ENCODE results near the gene RETREG1.
"Not testable (repeated sequence)": the region's sequence is repeated elsewhere in the genome, so short reads cannot be mapped to it uniquely, and the experiment has no call there.

Gene RETREG1

GRCh38 chr5:16483361-16483760 is 133.4 kb downstream of the RETREG1 start:
- DNase-seq = no peak

DNA sequence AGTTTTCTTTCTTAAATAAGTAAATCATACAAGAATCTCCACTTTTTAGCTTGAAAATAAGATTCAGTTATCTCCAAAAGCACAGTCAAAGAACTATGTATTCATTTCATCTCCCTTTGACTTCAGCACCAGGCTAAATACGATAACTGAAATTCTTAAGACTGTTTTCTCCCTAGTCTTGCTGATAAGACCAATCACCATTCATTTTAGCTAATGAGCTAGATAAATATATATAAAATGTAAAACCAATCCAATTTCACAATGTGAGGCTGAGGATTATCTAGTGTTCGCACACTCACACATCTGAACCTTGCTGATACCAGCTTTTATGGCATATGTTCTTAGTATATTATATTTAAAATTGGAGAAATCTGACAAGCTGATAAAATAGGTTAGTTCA is 133.9 kb downstream of the RETREG1 start:
- no peak for DNase-seq

DNA sequence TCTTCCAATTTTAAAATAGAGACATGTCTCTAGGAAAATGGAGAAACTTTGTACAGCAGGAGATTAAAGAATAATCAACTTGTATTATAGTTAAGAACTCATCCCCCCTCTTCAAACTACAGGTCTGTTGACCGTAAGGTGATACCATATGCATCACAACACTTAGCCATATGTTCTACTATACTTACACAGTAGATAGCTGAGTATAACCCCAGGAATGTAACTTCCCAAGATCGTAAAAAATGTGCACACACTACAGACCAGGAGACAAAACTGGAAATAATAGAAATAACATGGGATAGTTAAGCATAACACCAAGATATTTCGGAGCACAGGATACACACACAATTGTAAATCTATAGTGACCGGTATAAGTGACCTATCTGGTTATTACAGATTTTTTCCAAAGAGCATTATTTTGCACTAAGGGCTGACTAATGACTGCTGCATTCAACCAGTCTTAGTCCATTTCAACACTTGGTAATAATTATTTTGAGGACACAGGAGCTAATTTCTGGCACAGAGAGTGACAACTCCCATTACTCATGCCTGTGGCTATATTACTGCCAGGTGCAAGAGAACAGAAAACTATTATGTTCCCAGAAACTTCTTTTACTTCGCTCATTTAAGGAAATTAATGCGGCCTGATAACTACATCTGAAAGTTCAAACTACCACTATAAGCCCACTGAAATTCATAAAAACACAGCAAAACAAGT is 135.8 kb downstream of the RETREG1 start:
- no peak for DNase-seq

DNA sequence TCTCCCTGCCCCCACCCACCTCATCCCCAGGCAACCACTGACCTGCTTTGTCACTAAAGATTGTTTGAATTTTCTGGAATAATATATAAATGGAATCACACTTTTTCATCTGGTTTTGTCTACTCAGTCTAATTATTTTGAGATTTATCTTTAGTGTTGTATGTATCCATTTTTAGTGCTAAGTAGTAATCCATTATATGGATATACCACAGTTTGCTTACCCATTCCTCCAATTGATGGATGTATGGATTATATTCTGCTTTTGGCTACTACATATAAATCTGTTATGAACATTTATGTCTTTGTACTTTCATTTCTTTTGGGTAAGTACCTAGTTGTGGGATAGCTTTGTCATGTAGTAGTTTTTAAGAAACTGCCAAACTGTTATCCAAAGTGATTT is 136.7 kb downstream of the RETREG1 start:
- no peak for DNase-seq

DNA sequence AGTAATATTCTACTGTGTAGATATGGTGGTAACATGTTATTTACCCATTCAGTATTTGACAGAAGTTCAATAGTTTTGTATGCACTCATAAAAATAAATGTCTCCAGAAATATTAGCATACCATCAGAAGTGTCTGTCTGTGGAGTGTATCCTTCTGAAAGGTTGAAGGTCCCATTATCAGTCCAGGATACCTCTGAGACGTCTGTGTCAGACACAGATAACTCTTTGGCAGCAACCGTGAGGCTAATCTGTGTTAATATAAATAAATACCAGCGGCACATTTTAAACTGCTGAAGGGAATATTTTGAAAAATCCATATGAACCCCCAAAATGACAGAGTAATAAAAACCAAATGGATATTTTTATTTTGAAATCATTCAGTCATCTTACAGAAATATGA is 139.3 kb downstream of the RETREG1 start:
- no peak for DNase-seq

DNA sequence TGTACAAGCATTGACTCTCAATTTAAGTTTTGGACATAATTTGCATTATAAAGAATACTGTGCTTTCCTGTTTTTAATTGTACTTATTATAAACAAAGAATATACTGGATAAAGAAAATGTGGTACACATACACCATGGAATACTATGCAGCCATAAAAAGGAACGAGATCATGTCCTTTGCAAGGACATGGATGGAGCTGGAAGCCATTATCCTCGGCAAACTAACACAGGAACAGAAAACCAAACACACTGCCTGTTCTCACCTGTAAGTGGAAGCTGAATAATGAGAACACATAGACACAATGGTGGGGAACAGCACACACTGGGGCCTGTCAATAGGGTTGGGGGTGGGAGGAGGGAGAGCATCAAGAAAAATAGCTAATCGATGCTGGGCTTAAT is 140.4 kb downstream of the RETREG1 start:
- DNase-seq = not testable (repeated sequence)

DNA sequence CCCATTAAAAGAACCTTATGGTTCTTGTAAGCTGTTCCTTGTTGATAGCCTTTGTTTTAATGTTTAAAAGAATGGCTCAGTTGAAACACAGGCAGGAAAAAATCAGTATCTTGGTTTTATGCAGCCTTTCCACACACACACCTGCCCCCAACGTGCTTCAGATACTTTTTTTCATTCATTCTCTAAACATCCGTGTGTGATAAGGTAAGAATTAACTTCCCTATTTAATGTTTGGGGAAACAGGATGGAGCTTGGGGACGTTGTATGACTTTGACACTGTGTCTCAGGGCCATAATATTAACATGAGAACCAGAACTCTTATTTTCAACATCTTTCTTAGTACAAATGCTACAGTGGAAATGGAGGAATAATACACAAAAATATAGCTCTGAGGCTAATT is 145.4 kb downstream of the RETREG1 start:
- DNase-seq = no peak

- no peak for DNase-seq
Measured at GRCh38 chr5:16467363-16468219, 149.2 kb downstream of the RETREG1 start.

DNA sequence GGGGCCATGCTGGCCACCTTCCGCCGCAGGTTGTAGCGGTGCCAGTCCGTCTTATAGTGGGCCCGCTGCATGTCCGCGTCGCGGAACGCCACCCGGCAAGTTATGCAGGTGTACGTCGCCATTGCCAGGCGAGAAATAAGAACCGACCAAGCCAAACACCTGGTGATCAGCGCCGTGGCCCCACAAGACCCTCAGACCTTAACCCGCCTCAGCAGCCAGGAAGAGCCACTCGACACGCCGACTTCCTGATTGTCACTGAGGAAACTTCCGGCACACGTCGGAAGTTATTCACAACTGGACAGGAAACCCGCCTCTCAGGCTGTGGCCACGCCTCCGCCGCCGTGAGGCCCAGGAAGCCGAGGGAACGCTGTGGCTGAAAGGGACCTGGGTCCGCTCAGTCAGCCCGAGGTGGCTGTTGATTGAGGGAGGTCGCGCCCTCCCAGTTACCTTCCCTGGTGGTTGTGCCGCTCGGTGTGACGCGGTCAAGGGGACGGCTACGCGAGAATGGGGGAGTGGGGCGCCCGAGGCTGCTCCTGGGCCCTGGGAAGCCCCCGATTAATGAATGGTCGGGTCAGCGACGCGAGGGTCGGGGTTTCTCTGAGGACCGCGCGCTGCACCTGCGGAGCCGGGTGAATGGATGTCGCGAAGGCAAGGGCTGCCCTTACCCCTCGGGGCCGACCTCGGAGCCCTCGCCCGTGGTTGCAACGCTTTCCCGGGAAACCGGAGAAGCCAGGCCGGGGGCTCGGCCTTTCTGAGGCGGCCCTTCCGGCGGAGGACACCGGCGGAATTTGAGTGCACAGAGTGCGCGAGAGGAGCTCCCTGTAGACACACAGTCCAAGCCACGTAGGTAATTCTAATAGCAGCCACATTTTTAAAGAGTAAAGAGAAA is 151.0 kb downstream of the RETREG1 start, which contains the start of gene ZNF622:
ZNF622 (minus strand) TSS at position 257 of the 889 bp plus-strand sequence; CDS start at position 122, 135 bp downstream.
- DNase-seq = peak; percentile 91

DNA sequence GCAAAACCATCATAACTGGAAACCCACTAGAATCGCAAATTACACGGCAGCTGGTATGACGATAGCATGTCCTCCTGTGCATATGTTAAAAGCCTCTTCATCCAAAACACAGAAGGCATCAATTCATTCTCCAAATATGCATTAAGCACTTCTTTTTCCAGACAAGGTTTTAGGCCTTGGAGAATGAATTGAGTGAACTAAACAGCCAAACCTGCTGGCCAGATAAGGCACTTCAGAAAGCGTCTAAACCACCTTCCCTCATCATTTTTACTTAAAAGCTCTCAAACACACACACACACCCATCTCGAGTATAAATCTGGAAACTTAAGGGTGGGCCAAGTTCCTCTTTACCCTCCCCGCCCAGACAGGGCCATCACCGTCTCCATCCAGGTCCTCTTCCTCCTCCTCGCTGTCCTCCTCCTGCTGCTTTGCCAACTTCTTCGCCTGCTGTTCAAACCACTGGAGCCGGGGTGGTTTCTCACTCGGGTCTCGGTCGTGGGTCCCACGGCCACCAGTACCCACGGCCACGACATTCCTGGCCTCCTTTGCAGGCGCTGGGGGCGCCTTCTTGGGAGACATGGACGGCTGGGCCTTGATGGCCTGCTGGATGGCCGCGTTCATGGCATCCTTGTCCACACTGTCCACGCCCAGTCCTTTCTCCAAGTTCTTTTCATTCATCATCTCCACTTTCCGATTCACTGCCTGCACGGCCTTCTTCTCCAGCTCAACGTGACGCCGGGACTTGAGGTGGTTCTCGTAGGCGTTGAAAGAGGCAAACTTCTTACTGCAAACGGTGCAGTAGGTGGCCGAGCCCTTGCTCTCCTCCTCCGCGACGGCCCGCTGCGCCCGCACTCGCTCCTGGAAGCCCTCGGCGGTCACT is 151.9 kb downstream of the RETREG1 start:
- DNase-seq = no peak

DNA sequence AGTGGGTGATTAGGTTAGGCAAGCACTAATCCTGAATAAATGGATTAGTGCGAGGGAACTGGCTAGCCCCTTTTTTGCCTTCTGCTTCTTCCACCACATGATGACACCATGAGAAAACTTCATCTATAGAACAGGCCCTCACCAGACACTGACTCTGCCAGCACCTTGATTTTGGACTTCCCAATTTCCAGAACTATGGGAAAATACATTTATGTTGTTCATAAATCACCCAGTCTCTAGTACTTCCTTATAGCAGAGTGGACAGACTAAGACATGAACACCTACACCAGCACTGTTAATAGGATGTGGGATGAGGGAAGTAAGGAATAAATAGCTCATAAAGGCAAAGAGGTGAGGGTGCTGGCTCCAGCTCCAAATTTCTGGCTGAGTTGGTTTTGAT is 152.6 kb downstream of the RETREG1 start:
- DNase-seq = no peak

- DNase-seq = no peak
Measured at GRCh38 chr5:16461782-16462181, 155.0 kb downstream of the RETREG1 start.

- DNase-seq = no peak
Measured at GRCh38 chr5:16461026-16461425, 155.8 kb downstream of the RETREG1 start.

DNA sequence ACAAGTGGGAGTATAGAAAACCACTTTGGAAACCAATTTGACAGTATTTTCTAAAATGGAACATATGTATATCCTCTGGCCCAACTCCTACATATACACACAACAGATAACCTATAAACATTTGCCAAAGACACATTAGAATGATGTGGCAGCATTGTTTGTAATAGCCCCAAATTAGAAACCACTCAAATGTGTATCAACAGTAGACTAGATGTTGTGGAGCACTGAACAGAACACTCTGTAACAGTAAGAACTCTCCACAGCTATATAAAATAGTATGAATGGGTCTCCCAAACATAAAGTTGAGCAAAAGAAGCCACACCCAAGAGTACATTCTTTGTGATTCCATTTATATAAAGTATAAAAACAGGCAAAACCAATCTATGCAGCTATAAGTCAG is 157.3 kb downstream of the RETREG1 start:
- DNase-seq = no peak

DNA sequence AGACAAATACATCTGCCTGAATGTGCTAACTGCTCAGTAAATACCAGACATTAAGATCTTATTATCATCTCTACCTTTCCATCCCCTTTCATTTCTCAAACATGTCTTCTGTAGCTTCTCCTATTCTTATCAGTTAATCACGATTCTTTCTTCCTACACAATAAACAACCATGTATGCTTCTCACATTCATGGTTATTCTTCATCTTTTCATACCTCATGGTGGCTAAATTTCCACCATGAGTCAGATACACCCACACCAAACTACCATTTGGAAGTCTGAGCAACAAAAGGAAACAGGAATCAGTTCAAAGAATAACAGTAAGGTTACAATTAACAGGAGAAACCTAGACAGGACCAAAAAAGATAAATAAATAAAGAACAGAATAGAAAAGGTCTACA is 158.9 kb downstream of the RETREG1 start:
- no peak for DNase-seq

DNA sequence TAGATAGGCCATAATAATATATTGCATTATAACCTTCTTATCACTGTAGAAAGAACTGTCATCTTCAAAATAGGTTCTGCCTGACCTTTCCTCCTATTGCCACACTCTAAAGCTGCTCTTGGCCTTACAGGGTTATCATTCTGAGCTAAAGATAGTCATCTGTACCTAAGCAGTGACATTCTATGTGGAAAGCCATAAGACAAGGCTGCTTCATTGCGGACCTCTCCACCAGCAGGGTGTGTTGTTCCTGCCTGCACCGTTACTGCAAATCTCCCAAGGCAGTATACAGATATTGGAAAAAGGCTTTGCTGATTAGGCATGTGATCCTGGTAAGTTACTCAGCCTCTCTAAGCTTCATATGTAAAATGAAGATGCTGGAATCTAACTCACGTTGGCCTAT is 159.3 kb downstream of the RETREG1 start:
- no peak for DNase-seq

- no peak for DNase-seq
Measured at GRCh38 chr5:16456103-16456832, 160.5 kb downstream of the RETREG1 start.

GRCh38 chr5:16455668-16456067 is 161.1 kb downstream of the RETREG1 start:
- DNase-seq = no peak

DNA sequence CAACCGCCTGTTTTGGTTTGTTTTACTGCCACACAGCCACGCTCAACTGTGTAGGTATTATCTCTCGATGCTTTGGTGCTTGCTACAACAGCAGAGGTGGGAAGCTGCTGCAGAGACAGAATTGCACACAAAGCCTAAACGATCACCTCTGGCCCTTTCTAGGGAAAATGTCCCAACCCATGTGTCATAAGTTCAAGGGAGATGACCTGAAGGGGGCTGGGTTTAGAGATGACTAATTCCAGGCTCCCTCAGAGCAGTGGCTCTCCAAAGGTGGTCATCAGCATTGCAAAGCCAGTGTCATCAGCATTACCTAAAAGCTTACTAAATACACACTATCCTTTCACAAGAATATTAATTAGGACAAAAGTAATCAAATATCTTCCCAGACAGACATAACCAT is 162.1 kb downstream of the RETREG1 start:
- DNase-seq = no peak

DNA sequence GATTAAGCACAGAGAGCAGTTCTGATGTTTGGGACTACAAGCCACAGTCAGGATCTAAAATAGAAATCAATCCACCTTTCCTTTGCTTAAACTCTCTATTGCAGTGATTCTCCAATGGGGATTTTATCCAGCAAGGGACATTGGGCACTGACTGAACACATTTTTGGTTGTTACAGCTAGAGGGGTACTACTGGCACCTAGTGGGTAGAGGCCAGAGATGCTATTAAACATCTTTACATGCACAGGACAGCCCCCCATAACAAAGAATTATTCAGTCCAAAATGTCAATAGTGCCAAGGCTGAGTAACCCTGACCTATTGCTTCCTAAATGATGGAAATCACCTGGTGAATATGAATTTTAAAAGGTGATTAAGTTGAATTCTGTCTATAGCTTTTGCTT is 163.2 kb downstream of the RETREG1 start:
- no peak for DNase-seq

GRCh38 chr5:16450163-16450562 is 166.6 kb downstream of the RETREG1 start:
- no peak for DNase-seq
